IMR-90 (cell line): ENCODE measurements around the gene RRM1. TPM values are rescaled to one million over a fixed set of nuclear protein-coding genes. Genes with fewer than 3 reads are reported as not detected.

Source experiments
- ATAC-seq: fragments of 200-7000 bp; cut with Tn5 transposase; 2 replicates; pipeline ENCODE4 v1.9.1; 2020; ENCODE audit warnings: low read depth, mild to moderate bottlenecking, moderate library complexity
- BruUV-seq: library from RNA; stranded (reverse); fragments of 400-500 nt; replicated peaks from 2 replicates; lab custom pipeline; 2021; lab: Mats Ljungman, UMichigan
- CTCF ChIA-PET: fragments of 300-600 bp; formaldehyde crosslinking; extraction: SDS; loops from one replicate; lab custom pipeline; 2021; ENCODE audit warnings: antibody characterized with exemption; lab: Yijun Ruan, JAX
- POLR2A ChIA-PET: fragments of 300-600 bp; sonication (Branson Sonifier 250); formaldehyde crosslinking; loops from one replicate; lab custom pipeline; 2022; ENCODE audit warnings: antibody characterized with exemption; ENCODE audit not compliant: unreplicated experiment; lab: Charles Lee
- DNase-seq: peaks from one replicate; pipeline ENCODE4 v3.0.0; 2013
- H2AFZ ChIP-seq: replicated peaks from 2 replicates; pipeline ENCODE3; 2013; ENCODE audit warnings: low read length, mild to moderate bottlenecking; ENCODE audit not compliant: poor library complexity
- H2AK5ac ChIP-seq: 2 replicates; pipeline ENCODE4 v1.6.1; 2013; ENCODE audit warnings: low read depth, low read length, inconsistent platforms
- H2AK9ac ChIP-seq: replicated peaks from 2 replicates; pipeline ENCODE3; 2013; ENCODE audit warnings: mild to moderate bottlenecking, low read depth, low read length, moderate library complexity; ENCODE audit not compliant: poor library complexity
- H2BK120ac ChIP-seq: 2 replicates; pipeline ENCODE4 v1.6.1; 2013; ENCODE audit warnings: low read depth, low read length, inconsistent platforms
- H2BK15ac ChIP-seq: 3 replicates; pipeline ENCODE4 v1.6.1; 2013; ENCODE audit warnings: low read depth, low read length, inconsistent platforms
- H2BK20ac ChIP-seq: 2 replicates; pipeline ENCODE4 v1.6.1; 2013; ENCODE audit warnings: low read depth, mild to moderate bottlenecking, inconsistent platforms, low read length, moderate library complexity
- H2BK5ac ChIP-seq: 2 replicates; pipeline ENCODE4 v1.6.1; 2013; ENCODE audit warnings: mild to moderate bottlenecking, low read depth, low read length, inconsistent platforms; ENCODE audit not compliant: poor library complexity, severe bottlenecking
- H3K14ac ChIP-seq: replicated peaks from 2 replicates; pipeline ENCODE4 v1.6.1; 2013; ENCODE audit warnings: low read depth, low read length, inconsistent platforms
- H3K18ac ChIP-seq: 2 replicates; pipeline ENCODE4 v1.6.1; 2013; ENCODE audit warnings: low read depth, low read length, control low read depth
- H3K23ac ChIP-seq: 2 replicates; pipeline ENCODE4 v1.6.1; 2013; ENCODE audit warnings: low read depth, low read length, inconsistent platforms
- H3K27ac ChIP-seq: 2 replicates; pipeline ENCODE4 v1.5.1; 2013; ENCODE audit warnings: mild to moderate bottlenecking, control low read depth, low read length; ENCODE audit not compliant: insufficient read depth
- H3K27me3 ChIP-seq: 2 replicates; pipeline ENCODE4 v1.6.1; 2013; ENCODE audit warnings: low read length; ENCODE audit not compliant: control insufficient read depth, insufficient read depth
- H3K36me3 ChIP-seq: 2 replicates; pipeline ENCODE4 v1.6.1; 2013; ENCODE audit warnings: low read length, mixed read lengths; ENCODE audit not compliant: control insufficient read depth, insufficient read depth
- H3K4ac ChIP-seq: 2 replicates; pipeline ENCODE4 v1.6.1; 2013; ENCODE audit warnings: low read depth, low read length, inconsistent platforms
- H3K4me1 ChIP-seq: 2 replicates; pipeline ENCODE4 v1.6.1; 2013; ENCODE audit warnings: low read length, mixed read lengths; ENCODE audit not compliant: control insufficient read depth, insufficient read depth
- H3K4me2 ChIP-seq: 2 replicates; pipeline ENCODE4 v1.6.1; 2013; ENCODE audit warnings: low read depth, mild to moderate bottlenecking, control low read depth, low read length, moderate library complexity
- H3K4me3 ChIP-seq: 2 replicates; pipeline ENCODE4 v1.5.1; 2013; ENCODE audit warnings: low read depth, mild to moderate bottlenecking, control low read depth, low read length, moderate library complexity; ENCODE audit not compliant: insufficient read depth
- H3K56ac ChIP-seq: 2 replicates; pipeline ENCODE4 v1.6.1; 2013; ENCODE audit warnings: low read length, inconsistent platforms; ENCODE audit not compliant: insufficient read depth; ENCODE audit errors: extremely low read depth
- H3K79me1 ChIP-seq, 2 experiments: 2 replicates each; pipeline ENCODE4 v1.6.1; 2013; ENCODE audit warnings: low read length in 2 of 2, inconsistent platforms in 1 of 2, low read depth in 1 of 2
- H3K9ac ChIP-seq: 2 replicates; pipeline ENCODE4 v1.6.1; 2013; ENCODE audit warnings: low read depth, low read length, control low read depth
- H3K9me1 ChIP-seq: 2 replicates; pipeline ENCODE4 v1.6.1; 2013; ENCODE audit warnings: low read length, inconsistent platforms; ENCODE audit not compliant: insufficient read depth
- H3K9me3 ChIP-seq: 2 replicates; pipeline ENCODE4 v1.6.1; 2013; ENCODE audit warnings: low read length; ENCODE audit not compliant: control insufficient read depth, insufficient read depth
- H4K20me1 ChIP-seq: 2 replicates; pipeline ENCODE4 v1.6.1; 2013; ENCODE audit warnings: low read length, inconsistent platforms; ENCODE audit not compliant: insufficient read depth
- H4K5ac ChIP-seq: 2 replicates; pipeline ENCODE4 v1.6.1; 2013; ENCODE audit warnings: mild to moderate bottlenecking, low read depth, low read length, control low read depth
- H4K8ac ChIP-seq, 2 experiments: 2 replicates each; pipeline ENCODE4 v1.6.1; 2013; ENCODE audit warnings: low read depth in 2 of 2, low read length in 2 of 2, control low read depth in 1 of 2, inconsistent platforms in 1 of 2
- H4K91ac ChIP-seq: 2 replicates; pipeline ENCODE4 v1.6.1; 2013; ENCODE audit warnings: low read depth, low read length, inconsistent platforms; ENCODE audit not compliant: insufficient read depth
- FOS ChIP-seq: fragments of 150-350 bp; IDR thresholded peaks from 2 replicates; pipeline ENCODE4 v1.6.1; 2016; ENCODE audit warnings: low read depth, low read length
- RFX5 ChIP-seq: IDR thresholded peaks from 2 replicates; pipeline ENCODE4 v1.8.0; 2012; ENCODE audit warnings: low read depth, mild to moderate bottlenecking, low read length, moderate library complexity
- SMC3 ChIP-seq: fragments of 150-350 bp; IDR thresholded peaks from 2 replicates; pipeline ENCODE4 v1.6.1; 2016; ENCODE audit warnings: low read depth, mild to moderate bottlenecking, antibody characterized with exemption, low read length, moderate library complexity
- WGBS, 2 experiments: methylation state at CpG; one replicate each; pipeline versions ENCODE4 v1.1.5 to v1.1.7; 2013; ENCODE audit warnings: missing lambda C conversion rate in 2 of 2; ENCODE audit not compliant: insufficient read length in 1 of 2; ENCODE audit errors: extremely low coverage in 2 of 2; 5-methylcytosine and 5-hydroxymethylcytosine counted together
- dilution Hi-C: fragments of 300-500 bp; cut with HindIII; formaldehyde crosslinking; loops from one replicate; pipeline ENCODE4 v1.14.3; 2018; ENCODE audit warnings: low sequenced_read_pairs; ENCODE audit not compliant: unreplicated experiment
- in situ Hi-C: fragments of 300-500 bp; cut with MboI; formaldehyde crosslinking; loops from 3 replicates; pipeline ENCODE4 v1.14.3; 2019; ENCODE audit warnings: low sequenced_read_pairs, inconsistent platforms, mixed read lengths
- intact Hi-C: fragments of 100-400 bp; cut with micrococcal nuclease; formaldehyde crosslinking; loops from 2 replicates; pipeline ENCODE4 v1.10.0; 2022
- polyA plus RNA-seq, 3 experiments: library from polyadenylated mRNA; depleted of rRNA; stranded (reverse); fragments of >200 nt; gene quantifications; 2 replicates each; pipeline ENCODE4 v1.2.3, GENCODE V29; 2012; ENCODE audit warnings: low replicate concordance in 1 of 3
- total RNA-seq: library from RNA; depleted of rRNA; stranded (reverse); fragments of >200 nt; gene quantifications from 2 replicates; pipeline ENCODE4 v1.2.3, GENCODE V29; 2012

The RRM1 gene
- total and polyA plus RNA-seq, 2 of the 4 experiments (the other 2 are of a cell fraction) = 55.1 to 183 TPM

- no peak overlapping the region for H2BK20ac ChIP-seq
- TF ChIP-seq SMC3 (no peak), FOS (no peak), RFX5 (no peak)
- BruUV-seq = no TSS peak
- no peaks in the 10 kb centered on the region for H4K20me1 ChIP-seq
- no peak overlapping the region for H4K91ac ChIP-seq
- H3K9me3 ChIP-seq = no peaks in the 10 kb centered on the region
- no peak overlapping the region for H3K14ac ChIP-seq
- no peak overlapping the region for H3K27ac ChIP-seq
- no peak overlapping the region for H2AK9ac ChIP-seq
- H4K5ac ChIP-seq = no peak overlapping the region
- H3K4me3 ChIP-seq = no peak overlapping the region
- ATAC-seq (no peak), DNase-seq (no peak)
- ChIA-PET CTCF (interaction anchor here (0.8 to 1.0 kb wide), 2 partner anchors 12 to 235 kb away, joined by 3 read pairs; no protein-coding TSS in a partner anchor), POLR2A (no interaction called here)
- no peak overlapping the region for H3K4me2 ChIP-seq
- H3K9me1 ChIP-seq = peaks cover 12% of the 10 kb centered on the region; the same call in 1 of the 2 replicates
- no peak overlapping the region for H2AFZ ChIP-seq
- H2BK120ac ChIP-seq = no peak overlapping the region
- no peak overlapping the region for H3K4ac ChIP-seq
- in situ Hi-C loops = no loop called here
- WGBS, 2 experiments = 93% methylated on average over 6 of the region's 12 CpGs; no CpG with 5 or more reads in 1 of the 2 experiments
- no peak overlapping the region for H3K18ac ChIP-seq
- H2BK5ac ChIP-seq = no peak overlapping the region
- H3K36me3 ChIP-seq = peaks cover 17% of the 10 kb centered on the region
- H3K4me1 ChIP-seq = peaks cover 3% of the 10 kb centered on the region; the same call in 1 of the 2 replicates
- H4K8ac ChIP-seq = no peak overlapping the region
- H3K9ac ChIP-seq = no peak overlapping the region
- H2BK15ac ChIP-seq = no peak overlapping the region
- H3K56ac ChIP-seq = no peak overlapping the region
- dilution Hi-C loops = no loop called here
- no peak overlapping the region for H2AK5ac ChIP-seq
- no peak overlapping the region for H3K23ac ChIP-seq
- no peaks in the 10 kb centered on the region for H3K27me3 ChIP-seq
- intact Hi-C loops = no loop called here
- H3K79me1 ChIP-seq = no peaks in the 10 kb centered on the region
Observed at GRCh38 chr11:4084406-4085125, 10.0 kb upstream of the RRM1 start.
